ENCODE data around the gene MED13L.

DNA sequence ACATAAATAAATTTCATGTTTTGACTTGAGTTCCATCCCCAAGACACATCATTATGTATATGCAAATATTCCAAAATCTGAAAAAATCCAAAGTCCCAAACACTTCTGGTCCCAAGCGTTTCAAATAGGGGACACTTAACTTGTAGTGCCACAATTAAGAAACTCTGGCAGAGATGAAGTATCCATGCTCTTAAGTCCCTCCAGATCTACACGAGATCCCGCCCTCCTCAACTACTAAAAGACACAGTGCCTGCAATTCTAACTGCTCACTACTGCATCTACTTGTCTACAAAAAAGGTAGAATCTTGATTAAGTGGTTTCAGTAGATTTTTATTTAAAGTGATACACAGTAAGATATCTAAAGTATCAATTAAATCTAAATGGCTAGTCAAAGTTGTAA, 97.0 kb downstream of the MED13L start:
- TF ChIP-seq REST (IDR thresholded peaks at IDR 0.05) (no peak), YY1 (IDR thresholded peaks at IDR 0.05) (no peak), CTCF (IDR thresholded peaks at IDR 0.05; ENCODE audit: low read depth, low read length, missing input control) (no peak), TAF1 (conservative IDR thresholded peaks at IDR 0.05) (no peak), RAD21 (IDR thresholded peaks at IDR 0.05) (no peak)
